HCT116 (cell line): ENCODE results near the gene GABARAPL1. TPM values are rescaled to one million over a fixed set of nuclear protein-coding genes. Genes with fewer than 3 reads are reported as not detected.

Source experiments
- ATAC-seq: fragments of 200-7000 bp; cut with Tn5 transposase; 2 replicates; pipeline ENCODE4 v1.9.1; 2020; ENCODE audit warnings: mild to moderate bottlenecking, moderate library complexity
- BruUV-seq: library from RNA; stranded (reverse); fragments of 400-500 nt; replicated peaks from 2 replicates; lab custom pipeline; 2021; lab: Mats Ljungman, UMichigan
- CTCF ChIA-PET: fragments of 300-600 bp; sonication (Branson Sonifier 250); formaldehyde crosslinking; loops from one replicate; lab custom pipeline; 2021; ENCODE audit warnings: antibody characterized with exemption; lab: Charles Lee
- POLR2A ChIA-PET: fragments of 300-600, 350-600 bp; sonication (Branson Sonifier 250); formaldehyde crosslinking; loops from one replicate; lab custom pipeline; 2021; ENCODE audit warnings: antibody characterized with exemption; lab: Charles Lee
- RAD21 ChIA-PET, 2 experiments: fragments of 300-600 bp; sonication (Branson Sonifier 250); formaldehyde crosslinking; loops; one replicate each; lab custom pipeline; 2023; ENCODE audit warnings: low total read pairs in 2 of 2; ENCODE audit not compliant: uncharacterized antibody in 2 of 2, unreplicated experiment in 2 of 2, low non-redundant PET in 1 of 2; lab: Charles Lee
- DNase-seq: peaks from one replicate; pipeline ENCODE4 v3.0.0-alpha.2; 2010; ENCODE audit warnings: low read depth, low spot score
- H2AFZ ChIP-seq: fragments of 200-600 bp; shearing (Covaris generic), sonication (generic); 2 replicates; pipeline ENCODE4 v1.6.1; 2017; ENCODE audit warnings: low read depth, mixed run types, mixed read lengths, antibody characterized with exemption, low read length; ENCODE audit not compliant: poor library complexity, severe bottlenecking
- H3K27ac ChIP-seq: 2 replicates; pipeline ENCODE4 v1.5.1; 2012; ENCODE audit warnings: low read depth, low read length
- H3K27me3 ChIP-seq: fragments of 200-600 bp; sonication (generic); 2 replicates; pipeline ENCODE4 v1.6.1; 2016; ENCODE audit warnings: mixed run types, low read length, mixed read lengths; ENCODE audit not compliant: insufficient read depth
- H3K36me3 ChIP-seq, 2 experiments: fragments of 200-500 bp in 1 of 2; fragments of 200-600 bp in 1 of 2; sonication (Bioruptor generic) in 1 of 2; sonication (generic) in 1 of 2; 2 replicates each; pipeline versions ENCODE4 v1.5.1 to v1.6.1; 2014 to 2016; ENCODE audit warnings: low read length in 2 of 2, inconsistent platforms in 1 of 2, mixed read lengths in 1 of 2, mixed run types in 1 of 2; ENCODE audit not compliant: insufficient read depth in 2 of 2, control insufficient read depth in 1 of 2
- H3K4me1 ChIP-seq, 2 experiments: fragments of 200-600 bp in 1 of 2; sonication (generic) in 1 of 2; 2 replicates each; pipeline versions ENCODE4 v1.5.1 to v1.6.1; 2012 to 2017; ENCODE audit warnings: low read length in 2 of 2, inconsistent platforms in 1 of 2, mild to moderate bottlenecking in 1 of 2, mixed read lengths in 1 of 2, mixed run types in 1 of 2, moderate library complexity in 1 of 2; ENCODE audit not compliant: insufficient read depth in 2 of 2, control insufficient read depth in 1 of 2
- H3K4me2 ChIP-seq: fragments of 200-600 bp; sonication (generic); 2 replicates; pipeline ENCODE4 v1.6.1; 2017; ENCODE audit warnings: mixed run types, low read length, mixed read lengths
- H3K4me3 ChIP-seq, 2 experiments: fragments of 200-600 bp in 1 of 2; sonication (generic) in 1 of 2; replicated peaks in 1 of 2; 2 replicates each; pipeline ENCODE4 v1.5.1; 2011 to 2016; ENCODE audit warnings: low read length in 2 of 2, control low read depth in 1 of 2, low read depth in 1 of 2, mild to moderate bottlenecking in 1 of 2, mixed read lengths in 1 of 2, mixed run types in 1 of 2
- H3K79me2 ChIP-seq: fragments of 200-600 bp; sonication (generic); 2 replicates; pipeline ENCODE4 v1.6.1; 2017; ENCODE audit warnings: mild to moderate bottlenecking, mixed run types, low read length, moderate library complexity, mixed read lengths; ENCODE audit not compliant: insufficient read depth
- H3K9ac ChIP-seq: fragments of 200-600 bp; sonication (generic); 2 replicates; pipeline ENCODE4 v1.6.1; 2016; ENCODE audit warnings: low read length, mixed read lengths
- H3K9me2 ChIP-seq: fragments of 200-600 bp; sonication (generic), shearing (Covaris generic); 2 replicates; pipeline ENCODE4 v1.6.1; 2017; ENCODE audit warnings: mixed run types, mild to moderate bottlenecking, moderate library complexity; ENCODE audit not compliant: insufficient read depth
- H3K9me3 ChIP-seq, 2 experiments: fragments of 200-500 bp in 1 of 2; fragments of 200-600 bp in 1 of 2; sonication (Bioruptor generic) in 1 of 2; sonication (generic) in 1 of 2; 2 replicates each; pipeline ENCODE4 v1.6.1; 2014 to 2017; ENCODE audit warnings: low read length in 2 of 2, mixed read lengths in 2 of 2, inconsistent platforms in 1 of 2, low read depth in 1 of 2, mild to moderate bottlenecking in 1 of 2, mixed run types in 1 of 2, moderate library complexity in 1 of 2; ENCODE audit not compliant: control insufficient read depth in 1 of 2, insufficient read depth in 1 of 2
- H4K20me1 ChIP-seq: fragments of 200-600 bp; sonication (generic), shearing (Covaris generic); 2 replicates; pipeline ENCODE4 v1.6.1; 2017; ENCODE audit warnings: mixed run types, mild to moderate bottlenecking, moderate library complexity; ENCODE audit not compliant: insufficient read depth
- EZH2 ChIP-seq: fragments of 200-600 bp; sonication (generic); IDR thresholded peaks from 2 replicates; pipeline ENCODE4 v1.6.1; 2017; ENCODE audit warnings: antibody characterized with exemption, mixed run types
- EZH2phosphoT487 ChIP-seq: fragments of 200-600 bp; IDR thresholded peaks from 2 replicates; pipeline ENCODE4 v1.6.1; 2018; ENCODE audit warnings: antibody characterized with exemption, borderline replicate concordance
- JUND ChIP-seq: IDR thresholded peaks from 2 replicates; pipeline ENCODE4 v1.6.1; 2012
- intact Hi-C: fragments of 100-400 bp; cut with micrococcal nuclease; formaldehyde crosslinking; loops from 2 replicates; pipeline ENCODE4 v1.10.0; 2022
- total RNA-seq: library from RNA; stranded (reverse); gene quantifications from one replicate; pipeline ENCODE4 v1.2.1, GENCODE V29; 2021; ENCODE audit not compliant: unreplicated experiment

GABARAPL1 gene
- total RNA-seq, 1 experiment from 2014 or later = 35.5 TPM

GRCh38 chr12:10272467-10272866 is 59.8 kb downstream of the GABARAPL1 start:
- peaks cover 3% of the 10 kb centered on the region; the same call in 1 of the 2 replicates for H3K9me2 ChIP-seq
- no peaks in the 10 kb centered on the region for H3K79me2 ChIP-seq
- intact Hi-C loops = no loop called here
- no peaks in the 10 kb centered on the region for H3K9me3 ChIP-seq
- TF ChIP-seq EZH2 (no peak), EZH2phosphoT487 (no peak), JUND (no peak)
- no peaks in the 10 kb centered on the region for H4K20me1 ChIP-seq
- H3K4me1 ChIP-seq = no peaks in the 10 kb centered on the region
- H3K36me3 ChIP-seq = no peaks in the 10 kb centered on the region
- H3K27ac ChIP-seq = no peak overlapping the region
- no peak overlapping the region for H3K4me2 ChIP-seq
- no peak overlapping the region for H3K4me3 ChIP-seq
- ATAC-seq (no peak), DNase-seq (no peak)
- H3K9ac ChIP-seq = no peak overlapping the region
- ChIA-PET CTCF (no interaction called here), RAD21 (no interaction called here), POLR2A (no interaction called here)
- BruUV-seq = no TSS peak
- H2AFZ ChIP-seq = no peak overlapping the region
- H3K27me3 ChIP-seq = no peaks in the 10 kb centered on the region

Other genes with a start within 250 kb of the GABARAPL1 start
- gene CLEC12A, start 241.5 kb upstream of the GABARAPL1 start, total RNA-seq = not detected
- not detected for gene CLEC1B, start 213.8 kb upstream of the GABARAPL1 start, total RNA-seq
- not detected for gene CLEC12B, start 202.2 kb upstream of the GABARAPL1 start, total RNA-seq
- not detected for gene CLEC9A, start 182.2 kb upstream of the GABARAPL1 start, total RNA-seq
- gene CLEC1A, start 113.9 kb upstream of the GABARAPL1 start, total RNA-seq = not detected
- gene CLEC7A, start 82.7 kb upstream of the GABARAPL1 start, total RNA-seq = not detected
- gene OLR1, start 40.7 kb upstream of the GABARAPL1 start, total RNA-seq = 0.12 TPM
- gene TMEM52B, start 33.8 kb upstream of the GABARAPL1 start, total RNA-seq = not detected
- 0.27 TPM for gene KLRD1, start 95.0 kb downstream of the GABARAPL1 start, total RNA-seq
- 2.3 TPM for gene KLRK1, start 177.2 kb downstream of the GABARAPL1 start, total RNA-seq
- gene KLRC4, start 196.9 kb downstream of the GABARAPL1 start, total RNA-seq = 2.1 TPM
- gene KLRC3, start 207.7 kb downstream of the GABARAPL1 start, total RNA-seq = 1.8 TPM
- gene KLRC2, start 223.1 kb downstream of the GABARAPL1 start, total RNA-seq = 7.5 TPM
- not detected for gene KLRC1, start 240.5 kb downstream of the GABARAPL1 start, total RNA-seq